OCI-LY7 (cell line): ENCODE data around the gene PIP4K2A. TPM values are rescaled to one million over a fixed set of nuclear protein-coding genes. Genes with fewer than 3 reads are reported as not detected.

ENCODE experiments used
- BruUV-seq: library from RNA; stranded (reverse); fragments of 400-500 nt; replicated peaks from 2 replicates; lab custom pipeline; 2021; lab: Mats Ljungman, UMichigan
- CTCF ChIA-PET: fragments of 300-600 bp; sonication (Branson Sonifier 250); formaldehyde crosslinking; loops from one replicate; lab custom pipeline; 2022; ENCODE audit warnings: antibody characterized with exemption; ENCODE audit not compliant: unreplicated experiment; lab: Charles Lee
- POLR2A ChIA-PET: fragments of 300-600 bp; sonication (Branson Sonifier 250); formaldehyde crosslinking; loops from one replicate; lab custom pipeline; 2022; ENCODE audit warnings: antibody characterized with exemption; lab: Charles Lee
- DNase-seq: peaks from one replicate; pipeline ENCODE4 v3.0.0-alpha.2; 2015; ENCODE audit warnings: low spot score
- H2AFZ ChIP-seq: fragments of 200-600 bp; sonication (generic), shearing (Covaris generic); 2 replicates; pipeline ENCODE4 v1.6.1; 2014; ENCODE audit warnings: mild to moderate bottlenecking, antibody characterized with exemption, low read length, moderate library complexity
- H3K27ac ChIP-seq: fragments of 200-600 bp; sonication (generic); 2 replicates; pipeline ENCODE4 v1.5.1; 2014; ENCODE audit warnings: mixed run types, low read depth, mild to moderate bottlenecking, moderate library complexity, low read length, inconsistent platforms; ENCODE audit not compliant: poor library complexity, severe bottlenecking
- H3K36me3 ChIP-seq: fragments of 200-600 bp; sonication (generic); 2 replicates; pipeline ENCODE4 v1.6.1; 2014; ENCODE audit warnings: mild to moderate bottlenecking, antibody characterized with exemption, low read length, moderate library complexity, mixed read lengths; ENCODE audit not compliant: insufficient read depth
- H3K4me1 ChIP-seq: fragments of 200-600 bp; sonication (generic); 2 replicates; pipeline ENCODE4 v1.5.1; 2014; ENCODE audit warnings: mild to moderate bottlenecking, low read length; ENCODE audit not compliant: insufficient read depth, poor library complexity, severe bottlenecking
- H3K4me2 ChIP-seq: fragments of 200-600 bp; sonication (generic); 2 replicates; pipeline ENCODE4 v1.6.1; 2014; ENCODE audit warnings: mild to moderate bottlenecking, low read length
- H3K4me3 ChIP-seq: fragments of 200-600 bp; sonication (generic); 2 replicates; pipeline ENCODE4 v1.5.1; 2014; ENCODE audit warnings: mild to moderate bottlenecking, low read depth, low read length; ENCODE audit not compliant: poor library complexity, severe bottlenecking
- H3K79me2 ChIP-seq: fragments of 200-600 bp; sonication (generic); 2 replicates; pipeline ENCODE4 v1.6.1; 2016; ENCODE audit warnings: low read depth, mild to moderate bottlenecking, low read length, moderate library complexity, mixed read lengths; ENCODE audit not compliant: insufficient read depth
- H3K9me2 ChIP-seq: fragments of 200-600 bp; sonication (generic); 2 replicates; pipeline ENCODE4 v1.6.1; 2016; ENCODE audit warnings: mild to moderate bottlenecking, low read length, mixed read lengths; ENCODE audit not compliant: insufficient read depth
- H3K9me3 ChIP-seq: fragments of 200-600 bp; sonication (generic); 2 replicates; pipeline ENCODE4 v1.6.1; 2014; ENCODE audit warnings: mild to moderate bottlenecking, mixed run types, low read length, mixed read lengths
- H4K20me1 ChIP-seq: fragments of 200-600 bp; sonication (generic); 2 replicates; pipeline ENCODE4 v1.6.1; 2014; ENCODE audit warnings: mild to moderate bottlenecking, antibody characterized with exemption, low read length, moderate library complexity, mixed read lengths; ENCODE audit not compliant: insufficient read depth
- CTCF ChIP-seq: fragments of 200-600 bp; sonication (generic); conservative IDR thresholded peaks from 2 replicates; pipeline ENCODE4 v1.5.1; 2014; ENCODE audit warnings: mild to moderate bottlenecking, antibody characterized with exemption, low read length, moderate library complexity, mixed read lengths
- EZH2phosphoT487 ChIP-seq: fragments of 200-600 bp; sonication (generic); IDR thresholded peaks from 2 replicates; pipeline ENCODE4 v1.6.1; 2018; ENCODE audit warnings: low read depth, borderline replicate concordance, mild to moderate bottlenecking, mixed run types, antibody characterized with exemption, low read length, moderate library complexity, mixed read lengths
- intact Hi-C: fragments of 100-400 bp; cut with micrococcal nuclease; formaldehyde crosslinking; loops from one replicate; pipeline ENCODE4 v1.10.0; 2022; ENCODE audit not compliant: unreplicated experiment
- total RNA-seq, 2 experiments: library from RNA; depleted of rRNA in 1 of 2; stranded (reverse); fragments of >200 nt in 1 of 2; shearing (Covaris generic) in 1 of 2; gene quantifications; 2 replicates each; pipeline ENCODE4 v1.2.3, GENCODE V29; 2014 to 2022

The PIP4K2A gene
- total RNA-seq, 2 experiments from 2014 or later, result 32.5 to 42.6 TPM

DNA sequence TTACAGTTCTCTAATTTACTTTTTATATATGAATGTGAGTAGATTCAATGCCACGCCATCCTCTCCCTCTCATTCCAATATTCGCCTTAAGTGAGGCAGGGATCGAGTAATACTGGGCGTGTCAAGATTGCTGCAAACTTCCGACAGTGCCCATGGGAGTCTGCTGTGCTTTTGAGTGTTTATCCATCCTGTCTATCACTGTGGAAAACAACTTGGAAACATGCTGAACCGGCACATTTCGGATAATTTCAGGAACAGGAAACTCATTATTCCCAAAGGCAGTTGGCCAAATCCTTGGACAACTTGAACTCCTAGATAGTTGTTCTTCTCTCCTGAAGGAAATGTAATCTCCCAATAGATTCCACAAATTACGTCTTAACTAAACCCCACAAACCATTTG, 28.5 kb downstream of the PIP4K2A start:
- Histone ChIP-seq H4K20me1 (no peaks in the 10 kb centered on the region), H3K9me3 (no peaks in the 10 kb centered on the region), H3K4me3 (no peak overlapping the region), H3K36me3 (no peaks in the 10 kb centered on the region), H3K9me2 (no peaks in the 10 kb centered on the region), H3K4me2 (no peak overlapping the region), H3K79me2 (peaks cover 4% of the 10 kb centered on the region; the same call in 1 of the 2 replicates), H3K27ac (no peak overlapping the region), H3K4me1 (peaks cover 21% of the 10 kb centered on the region), H2AFZ (no peak overlapping the region)
- no peak for TF ChIP-seq CTCF
- TF ChIP-seq EZH2phosphoT487, result no peak
- POLR2A ChIA-PET, result no interaction called here
- CTCF ChIA-PET, result no interaction called here
- no peak for DNase-seq
- BruUV-seq, result no TSS peak
- intact Hi-C loops, result no loop called here

DNA sequence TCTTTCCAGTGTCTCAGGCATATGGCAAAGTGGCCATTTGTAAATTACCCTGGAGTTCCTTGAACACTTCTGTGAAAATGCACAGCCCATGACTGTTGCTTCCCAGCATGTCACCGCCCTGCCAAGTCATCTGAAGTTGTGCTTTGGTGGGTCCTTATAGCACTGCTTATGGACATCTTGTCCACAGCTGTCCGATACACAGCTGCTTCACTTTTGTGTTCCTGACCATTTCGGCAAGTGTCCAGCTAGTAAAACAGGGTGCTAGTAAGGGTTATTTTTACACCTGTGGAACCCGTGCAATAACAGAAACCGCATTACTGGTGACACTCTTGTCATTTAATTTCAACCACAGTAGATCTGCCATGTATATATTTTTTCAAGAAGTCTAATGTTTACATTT, 29.7 kb downstream of the PIP4K2A start:
- no peak for DNase-seq
- TF ChIP-seq EZH2phosphoT487, result no peak
- no peak for TF ChIP-seq CTCF
- BruUV-seq, result no TSS peak

GRCh38 chr10:22683140-22683389, 31.3 kb downstream of the PIP4K2A start:
- peak; percentile 24 for DNase-seq
- H3K4me1 ChIP-seq, result peaks cover 21% of the 10 kb centered on the region
- H3K36me3 ChIP-seq, result no peaks in the 10 kb centered on the region
- H3K4me2 ChIP-seq, result peak overlapping the region; percentile 56
- ChIA-PET POLR2A (interaction anchor here (0.7 to 1.4 kb wide), 3 partner anchors 12 to 1138 kb away, joined by 3 read pairs; no protein-coding TSS in a partner anchor), CTCF (no interaction called here)
- no peaks in the 10 kb centered on the region for H3K9me3 ChIP-seq
- H3K9me2 ChIP-seq, result no peaks in the 10 kb centered on the region
- intact Hi-C loops, result loop anchor here (5.0 kb wide), 1 partner anchor 66 kb away; no protein-coding TSS in a partner anchor
- peaks cover 5% of the 10 kb centered on the region; the same call in 1 of the 2 replicates for H4K20me1 ChIP-seq
- no peak overlapping the region for H2AFZ ChIP-seq
- H3K27ac ChIP-seq, result no peak overlapping the region
- no peak overlapping the region for H3K4me3 ChIP-seq
- H3K79me2 ChIP-seq, result peaks cover 8% of the 10 kb centered on the region; the same call in 1 of the 2 replicates
- BruUV-seq, result no TSS peak
- TF ChIP-seq CTCF, result no peak
- TF ChIP-seq EZH2phosphoT487, result no peak

More for the DNA sequence above, 29.7 kb downstream of the PIP4K2A start:
- Histone ChIP-seq H3K36me3 (no peaks in the 10 kb centered on the region), H3K4me1 (peaks cover 21% of the 10 kb centered on the region), H3K4me2 (no peak overlapping the region), H3K9me2 (no peaks in the 10 kb centered on the region), H3K4me3 (no peak overlapping the region), H3K27ac (no peak overlapping the region), H3K9me3 (no peaks in the 10 kb centered on the region), H2AFZ (no peak overlapping the region), H3K79me2 (peaks cover 4% of the 10 kb centered on the region; the same call in 1 of the 2 replicates), H4K20me1 (no peaks in the 10 kb centered on the region)
- intact Hi-C loops, result loop anchor here (5.0 kb wide), 1 partner anchor 67 kb away; no protein-coding TSS in a partner anchor
- ChIA-PET CTCF (no interaction called here), POLR2A (interaction anchor here (0.7 to 1.3 kb wide), 2 partner anchors 9 to 17 kb away, joined by 3 read pairs; no protein-coding TSS in a partner anchor)
